K562 (cell line): Measurements from ENCODE around the gene NELFA. TPM values are rescaled to one million over a fixed set of nuclear protein-coding genes. Genes with fewer than 3 reads are reported as not detected.
"Not testable (repeated sequence)": the region's sequence is repeated elsewhere in the genome, so short reads cannot be mapped to it uniquely, and the experiment has no call there.

ENCODE experiments used
- ATAC-seq: fragments of 200-7000 bp; cut with Tn5 transposase; 3 replicates; pipeline ENCODE4 v1.9.1; 2020; ENCODE audit warnings: moderate library complexity
- BruUV-seq: library from RNA; stranded (reverse); fragments of 400-500 nt; replicated peaks from 2 replicates; lab custom pipeline; 2021; lab: Mats Ljungman, UMichigan
- CTCF ChIA-PET: fragments of 300-600 bp; formaldehyde crosslinking; extraction: SDS; loops from one replicate; lab custom pipeline; 2021; ENCODE audit warnings: low intra/inter-chr PET ratio; lab: Yijun Ruan, JAX
- POLR2A ChIA-PET: fragments of 300-600, 350-650 bp; sonication (Branson Sonifier 250); formaldehyde crosslinking; extraction: SDS; loops from one replicate; lab custom pipeline; 2021; ENCODE audit warnings: antibody characterized with exemption, inconsistent platforms; lab: Yijun Ruan, JAX
- DNase-seq, 4 experiments: peaks; one replicate each; pipeline versions ENCODE4 v3.0.0 to v3.0.0-alpha.2; 2011 to 2018; ENCODE audit warnings: low spot score in 3 of 4, mixed read lengths in 3 of 4; ENCODE audit errors: extremely low read depth in 1 of 4
- FAIRE-seq: peaks from 2 replicates; lab custom pipeline; 2011; peaks lifted over from hg19 to GRCh38; lab: Jason Lieb, UNC
- H2AFZ ChIP-seq: 2 replicates; pipeline ENCODE4 v1.6.0; 2011; ENCODE audit warnings: low read depth, low read length, control low read depth, inconsistent platforms
- H3K27ac ChIP-seq: fragments of 200-600 bp; 3 replicates; pipeline ENCODE4 v1.8.0; 2011; ENCODE audit warnings: low read depth, mild to moderate bottlenecking, control low read depth, inconsistent platforms, low read length, moderate library complexity, mixed read lengths; ENCODE audit errors: extremely low read depth
- H3K27me3 ChIP-seq, 2 experiments: fragments of 300-600 bp in 1 of 2; 2 replicates in 1 of 2; 3 replicates in 1 of 2; pipeline versions ENCODE4 v1.6.0 to v1.8.0; 2011; ENCODE audit warnings: inconsistent platforms in 2 of 2, low read length in 2 of 2, mild to moderate bottlenecking in 1 of 2, mixed read lengths in 1 of 2, moderate library complexity in 1 of 2; ENCODE audit not compliant: control insufficient read depth in 2 of 2, insufficient read depth in 2 of 2
- H3K36me3 ChIP-seq: fragments of 300-600 bp; 3 replicates; pipeline ENCODE4 v1.8.0; 2011; ENCODE audit warnings: mild to moderate bottlenecking, low read length, inconsistent platforms; ENCODE audit not compliant: control insufficient read depth, insufficient read depth
- H3K4me1 ChIP-seq, 2 experiments: fragments of 200-600 bp in 1 of 2; replicated peaks in 1 of 2; 2 replicates in 1 of 2; 3 replicates in 1 of 2; pipeline versions ENCODE4 v1.5.1 to v1.8.0; 2011; ENCODE audit warnings: inconsistent platforms in 2 of 2, low read length in 2 of 2, mild to moderate bottlenecking in 1 of 2, mixed read lengths in 1 of 2, moderate library complexity in 1 of 2; ENCODE audit not compliant: control insufficient read depth in 2 of 2, insufficient read depth in 2 of 2
- H3K4me2 ChIP-seq: 2 replicates; pipeline ENCODE4 v1.6.1; 2011; ENCODE audit warnings: low read length, control low read depth, inconsistent platforms, mixed read lengths; ENCODE audit not compliant: insufficient read depth
- H3K4me3 ChIP-seq: fragments of 200-600 bp; sonication (generic), shearing (Covaris generic); 2 replicates; pipeline ENCODE4 v1.5.1; 2016; ENCODE audit warnings: control low read depth, inconsistent platforms
- H3K79me2 ChIP-seq: fragments of 200-600 bp; 3 replicates; pipeline ENCODE4 v1.8.0; 2011; ENCODE audit warnings: low read length, inconsistent platforms; ENCODE audit not compliant: control insufficient read depth, insufficient read depth
- H3K9ac ChIP-seq, 2 experiments: 2 replicates each; pipeline versions ENCODE4 v1.6.0 to v1.6.1; 2011; ENCODE audit warnings: low read depth in 2 of 2, low read length in 2 of 2, control low read depth in 1 of 2, inconsistent platforms in 1 of 2, mild to moderate bottlenecking in 1 of 2, mixed read lengths in 1 of 2; ENCODE audit not compliant: insufficient read depth in 1 of 2
- H3K9me1 ChIP-seq: one replicate; pipeline ENCODE4 v1.6.0; 2011; ENCODE audit warnings: inconsistent platforms, mild to moderate bottlenecking, low read length, moderate library complexity; ENCODE audit not compliant: control insufficient read depth, insufficient read depth
- H3K9me3 ChIP-seq: replicated peaks from 2 replicates; pipeline ENCODE4 v1.5.1; 2011; ENCODE audit warnings: low read depth, low read length, inconsistent platforms; ENCODE audit not compliant: control insufficient read depth, insufficient read depth
- H4K20me1 ChIP-seq: replicated peaks from 2 replicates; pipeline ENCODE4 v1.6.1; 2011; ENCODE audit warnings: low read length, inconsistent platforms, mixed read lengths; ENCODE audit not compliant: control insufficient read depth, insufficient read depth
- CREB1 ChIP-seq, 2 experiments: sonication (generic) in 1 of 2; formaldehyde crosslinking in 1 of 2; IDR thresholded peaks; 2 replicates each; pipeline versions ENCODE4 v1.6.1 to v1.8.0; 2012 to 2022; ENCODE audit warnings: inconsistent platforms in 1 of 2, mild to moderate bottlenecking in 1 of 2, missing genetic modification reagents in 1 of 2, moderate library complexity in 1 of 2
- GTF2B ChIP-seq: IDR thresholded peaks from 2 replicates; pipeline ENCODE4 v1.6.1; 2011; ENCODE audit not compliant: insufficient read length; ENCODE audit errors: extremely low read depth
- NONO ChIP-seq, 2 experiments: fragments of 200-400 bp in 1 of 2; fragments of 450-650 bp in 1 of 2; formaldehyde crosslinking in 1 of 2; IDR thresholded peaks; 2 replicates each; pipeline ENCODE4 v1.6.1; 2017; ENCODE audit warnings: low read depth in 2 of 2, mild to moderate bottlenecking in 2 of 2, moderate library complexity in 2 of 2, low read length in 1 of 2
- RBM15 ChIP-seq: fragments of 200-400 bp; formaldehyde crosslinking; IDR thresholded peaks from 2 replicates; pipeline ENCODE4 v1.6.1; 2018; ENCODE audit warnings: mild to moderate bottlenecking, low read length, moderate library complexity; ENCODE audit not compliant: insufficient read depth
- SFPQ ChIP-seq: fragments of 200-400 bp; formaldehyde crosslinking; IDR thresholded peaks from 2 replicates; pipeline ENCODE4 v1.6.1; 2017; ENCODE audit warnings: mild to moderate bottlenecking, low read depth, low read length, moderate library complexity
- SMARCA4 ChIP-seq: fragments of 450-650 bp; IDR thresholded peaks from 2 replicates; pipeline ENCODE4 v1.6.1; 2016
- WGBS: fragments of 100-300 bp; shearing (Covaris generic); methylation state at CpG from one replicate; pipeline ENCODE4 v1.1.6; 2016; ENCODE audit warnings: low coverage, mixed read lengths; ENCODE audit not compliant: insufficient coverage; ENCODE audit errors: missing lambda C conversion rate; 5-methylcytosine and 5-hydroxymethylcytosine counted together
- in situ Hi-C: fragments of 300-500 bp; cut with MboI; formaldehyde crosslinking; loops from 4 replicates; pipeline ENCODE4 v1.15.0; 2018; ENCODE audit warnings: inconsistent platforms, mixed read lengths
- intact Hi-C: fragments of 100-400 bp; cut with micrococcal nuclease; formaldehyde crosslinking; loops from 2 replicates; pipeline ENCODE4 v1.14.2; 2022
- polyA plus RNA-seq, 8 experiments: library from polyadenylated mRNA; depleted of rRNA in 4 of 8; stranded (reverse) in 5 of 8; unstranded in 3 of 8; fragments of >200 nt; fragmentation: Nextera tagmentation in 2 of 8; fragmentation: Illumina TruSeq in 1 of 8; extraction: Ambion mirVana in 2 of 8; extraction: Trizol in 1 of 8; gene quantifications; 2 replicates each; pipeline versions ENCODE4 v1.2.1 to v1.2.3, GENCODE V29; 2011 to 2014; ENCODE audit warnings: inconsistent platforms in 1 of 8, missing spikeins in 1 of 8
- total RNA-seq, 7 experiments: library from RNA; depleted of rRNA in 6 of 7; stranded (reverse); fragments of >200 nt in 6 of 7; fragmentation: Illumina TruSeq in 2 of 7; extraction: Trizol in 2 of 7; gene quantifications; 2 replicates each; pipeline versions ENCODE4 v1.2.1 to v1.2.3, GENCODE V29; 2011 to 2021; ENCODE audit warnings: low replicate concordance in 1 of 7

The NELFA gene
- total and polyA plus RNA-seq, 9 of the 15 experiments (the other 6 are each of a cell fraction or from before 2014, with no cell fraction given) = 0.76 to 59.6 (median 14.8) TPM

GRCh38 chr4:1993718-1994516 is 14.9 kb downstream of the NELFA start:
- DNase-seq, H3K9me3 ChIP-seq, FAIRE-seq, H2AFZ ChIP-seq, ATAC-seq, H4K20me1 ChIP-seq, H3K4me2 ChIP-seq, H3K27ac ChIP-seq, H3K9ac ChIP-seq, H3K4me3 ChIP-seq, intact Hi-C loops, H3K27me3 ChIP-seq, CTCF ChIA-PET, BruUV-seq, in situ Hi-C loops, H3K9me1 ChIP-seq: not testable (repeated sequence)
- 96% methylated on average over 16 of the region's 20 CpGs for WGBS
- peaks cover 78% of the 10 kb centered on the region for H3K79me2 ChIP-seq
- H3K36me3 ChIP-seq = peaks cover 64% of the 10 kb centered on the region; the same call in 1 of the 3 replicates
- H3K4me1 ChIP-seq = peaks cover 0 to 18% of the 10 kb centered on the region in 2 experiments; a peak in 3 of 5 replicates
- POLR2A ChIA-PET = interaction anchor here (0.6 to 2.3 kb wide), 3 partner anchors 13 to 112 kb away, joined by 3 to 10 read pairs (median 4); no protein-coding TSS in a partner anchor

GRCh38 chr4:1993169-1993516 is 15.6 kb downstream of the NELFA start:
- Histone ChIP-seq H4K20me1 (no peaks in the 10 kb centered on the region), H2AFZ (no peak overlapping the region), H3K9ac (no peak overlapping the region), H3K9me1 (peaks cover 3% of the 10 kb centered on the region), H3K4me2 (no peak overlapping the region), H3K79me2 (peaks cover 71% of the 10 kb centered on the region), H3K4me1 (peaks cover 0 to 20% of the 10 kb centered on the region in 2 experiments; a peak in 3 of 5 replicates), H3K27ac (no peak overlapping the region), H3K4me3 (no peak overlapping the region), H3K36me3 (peaks cover 66% of the 10 kb centered on the region; the same call in 1 of the 3 replicates), H3K9me3 (peaks cover 5% of the 10 kb centered on the region), H3K27me3 (no peaks in the 10 kb centered on the region)
- DNase-seq = no peak
- FAIRE-seq = no peak
- CTCF ChIA-PET = no interaction called here
- BruUV-seq = no TSS peak
- 99% methylated on average over 14 of the region's 19 CpGs for WGBS
- intact Hi-C loops = no loop called here
- in situ Hi-C loops = no loop called here
- no peak for ATAC-seq
- TF ChIP-seq GTF2B = no peak
- no peak for TF ChIP-seq SFPQ
- TF ChIP-seq NONO (IDR thresholded peaks at IDR 0.05; ENCODE audit: low read depth in 2 of 2, low read length in 1 of 2) = no peak
- no peak for TF ChIP-seq CREB1 (IDR thresholded peaks at IDR 0.05)
- no peak for TF ChIP-seq CREB1 (CRISPR knock-in tag; IDR thresholded peaks at IDR 0.05)
- no peak for TF ChIP-seq SMARCA4
- TF ChIP-seq RBM15 = no peak
- POLR2A ChIA-PET = no interaction called here
